Esophagus squamous epithelium (tissue), 4 donors: ENCODE data around the gene B3GALT5.

Source experiments
- CTCF ChIP-seq, 6 experiments: fragments of 450-650 bp in 4 of 6; fragments of 200-600 bp in 2 of 6; sonication (generic) in 2 of 6; IDR thresholded peaks; one replicate each; pipeline ENCODE4 v1.5.1; 2016 to 2019; ENCODE audit warnings: antibody characterized with exemption in 6 of 6, mild to moderate bottlenecking in 4 of 6, moderate library complexity in 4 of 6
- POLR2A ChIP-seq, 4 donors: fragments of 450-650 bp; IDR thresholded peaks; one replicate each; pipeline ENCODE4 v1.6.1; 2017; ENCODE audit warnings: antibody characterized with exemption in 4 of 4, mild to moderate bottlenecking in 4 of 4, moderate library complexity in 3 of 4

GRCh38 chr21:39681845-39682244, 69.1 kb downstream of the B3GALT5 start:
- TF ChIP-seq CTCF (IDR thresholded peaks at IDR 0.05) (no peak), POLR2A (IDR thresholded peaks at IDR 0.05) (no peak)
